Mesodermal cell (in vitro differentiated cells): Measurements from ENCODE around the gene PRAMEF2.
"Not testable (repeated sequence)": the region's sequence is repeated elsewhere in the genome, so short reads cannot be mapped to it uniquely, and the experiment has no call there.

Experiments used
- H3K27ac ChIP-seq: 2 replicates; pipeline ENCODE4 v1.7.0; 2013; ENCODE audit warnings: mild to moderate bottlenecking, low read depth, low read length, moderate library complexity; ENCODE audit not compliant: severe bottlenecking
- H3K36me3 ChIP-seq: 2 replicates; pipeline ENCODE4 v1.7.1; 2013; ENCODE audit warnings: mild to moderate bottlenecking, low read length, moderate library complexity; ENCODE audit not compliant: control insufficient read depth, insufficient read depth
- H3K4me1 ChIP-seq: one replicate; pipeline ENCODE4 v1.7.1; 2013; ENCODE audit warnings: mild to moderate bottlenecking, low read length; ENCODE audit not compliant: insufficient read depth, control insufficient read depth, poor library complexity, severe bottlenecking
- H3K4me3 ChIP-seq: 2 replicates; pipeline ENCODE4 v1.7.0; 2013; ENCODE audit warnings: low read length, control low read depth, mild to moderate bottlenecking; ENCODE audit not compliant: insufficient read depth, poor library complexity, severe bottlenecking; ENCODE audit errors: extremely low read depth
- H3K9me3 ChIP-seq: 2 replicates; pipeline ENCODE4 v1.7.1; 2013; ENCODE audit warnings: mild to moderate bottlenecking, low read length, moderate library complexity; ENCODE audit not compliant: control insufficient read depth
- WGBS, 2 experiments: methylation state at CpG; one replicate each; pipeline ENCODE4 v1.1.5; 2013; ENCODE audit warnings: missing lambda C conversion rate in 2 of 2; ENCODE audit not compliant: insufficient coverage in 2 of 2; 5-methylcytosine and 5-hydroxymethylcytosine counted together

The PRAMEF2 gene

DNA sequence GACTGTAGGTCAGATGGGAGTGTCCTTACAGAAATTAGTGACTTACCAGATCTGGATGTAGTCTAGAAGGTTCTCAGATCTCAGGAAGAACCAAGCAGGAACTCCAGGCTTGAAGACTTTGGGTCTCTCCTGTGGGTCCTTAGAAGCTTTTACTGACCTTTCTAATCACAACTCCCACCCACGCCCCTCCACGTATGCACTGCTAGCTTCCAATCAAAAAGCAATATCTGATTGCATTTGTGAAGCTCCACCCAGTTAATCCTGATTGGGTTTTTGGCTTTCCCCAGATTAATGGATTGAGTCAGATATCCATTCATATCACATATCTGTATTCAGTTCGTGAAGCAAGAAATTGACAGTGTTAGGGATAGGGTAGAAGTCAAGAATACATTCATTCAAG lies 29.2 kb downstream of the PRAMEF2 start, which contains the start of gene PRAMEF4:
Gene PRAMEF4, minus strand, starts transcription at position 101 of the 400 bp plus-strand sequence. CDS start 2,807 bp downstream, outside the sequence.
- not testable (repeated sequence) for H3K4me1 ChIP-seq, H3K9me3 ChIP-seq, H3K27ac ChIP-seq, H3K36me3 ChIP-seq, H3K4me3 ChIP-seq
- WGBS, 2 experiments = 92% methylated on average over 2 of the region's 3 CpGs; no CpG with 5 or more reads in 1 of the 2 experiments

DNA sequence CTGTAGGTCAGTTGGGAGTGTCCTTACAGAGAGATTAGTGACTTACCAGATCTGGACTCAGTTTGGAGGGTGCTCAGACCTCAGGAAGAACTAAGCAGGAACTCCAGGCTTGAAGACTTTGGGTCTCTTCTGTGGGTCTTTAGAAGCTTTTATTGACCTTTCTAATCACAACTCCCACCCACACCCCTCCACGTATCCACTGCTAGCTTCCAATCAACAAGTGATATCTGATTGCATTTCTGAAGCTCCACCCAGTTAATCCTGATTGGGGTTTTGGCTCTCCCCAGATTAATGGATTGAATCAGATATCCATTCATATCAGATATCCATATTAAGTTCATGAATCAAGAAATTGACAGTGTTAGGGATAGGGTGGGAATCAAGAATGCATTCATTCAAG lies 41.3 kb downstream of the PRAMEF2 start, which contains the start of gene PRAMEF10:
Gene PRAMEF10, minus strand, starts transcription at position 101 of the 400 bp plus-strand sequence. CDS start 2,423 bp downstream, outside the sequence.
- not testable (repeated sequence) for H3K36me3 ChIP-seq, H3K27ac ChIP-seq, H3K4me1 ChIP-seq, H3K4me3 ChIP-seq, H3K9me3 ChIP-seq
- WGBS, 2 experiments = no CpG with 5 or more reads among the region's 1 CpG

DNA sequence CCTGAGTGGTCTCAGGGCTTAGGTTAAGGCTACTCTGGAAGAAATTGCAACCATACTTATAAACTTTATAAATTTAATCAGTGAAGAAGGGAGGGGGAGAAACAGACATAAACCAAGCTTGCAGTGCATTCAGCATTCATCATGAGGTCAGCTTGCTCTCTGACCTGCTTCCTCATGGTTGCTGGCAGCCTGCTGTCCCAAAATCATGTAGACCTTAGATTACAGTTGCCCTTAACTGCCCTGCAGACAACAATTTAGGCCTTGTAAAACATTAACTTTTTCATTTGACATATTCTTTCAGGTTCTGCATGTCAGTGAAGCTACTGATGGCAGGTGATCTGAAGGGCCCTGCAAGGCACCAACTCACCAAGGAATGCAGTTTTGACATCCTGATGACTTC lies 42.3 kb downstream of the PRAMEF2 start:
- H3K4me3 ChIP-seq, H3K9me3 ChIP-seq, H3K36me3 ChIP-seq, H3K4me1 ChIP-seq, H3K27ac ChIP-seq: not testable (repeated sequence)

DNA sequence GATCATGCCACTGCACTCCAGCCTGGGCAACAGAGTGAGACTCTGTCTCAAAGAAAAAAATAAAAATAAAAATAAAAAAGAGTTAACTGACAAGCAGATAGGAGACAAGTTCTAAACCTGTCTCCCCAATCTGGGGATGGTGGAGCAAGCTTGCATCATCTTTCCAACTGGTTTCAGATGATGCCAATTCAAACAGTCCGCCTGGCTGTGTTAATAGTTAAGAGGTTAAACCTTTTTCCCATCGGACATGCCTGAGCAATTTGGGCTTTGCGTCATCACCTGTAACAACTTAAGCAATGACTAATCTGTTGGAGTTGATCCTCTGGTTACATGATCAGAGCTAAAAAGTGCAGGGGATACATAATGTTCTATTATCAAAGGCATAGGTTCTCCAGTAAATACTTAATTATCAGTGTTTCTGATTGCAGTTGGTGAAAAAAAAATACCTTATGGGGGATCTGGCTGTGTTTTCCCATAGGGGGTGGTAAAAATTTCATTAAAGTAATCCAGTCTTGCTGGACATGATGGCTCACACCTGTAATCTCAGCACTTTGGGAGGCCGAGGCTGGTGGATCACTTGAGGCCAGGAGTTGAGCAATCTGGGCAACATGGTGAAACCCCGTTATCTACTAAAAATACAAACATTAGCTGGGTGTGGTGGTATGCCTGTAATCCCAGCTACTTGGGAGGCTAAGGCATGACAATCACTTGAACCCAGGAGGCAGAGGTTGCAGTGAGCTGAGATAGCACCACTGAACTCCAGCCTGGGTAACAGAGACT lies 47.1 kb downstream of the PRAMEF2 start:
- H3K4me1 ChIP-seq, H3K36me3 ChIP-seq, H3K4me3 ChIP-seq, H3K27ac ChIP-seq, H3K9me3 ChIP-seq: not testable (repeated sequence)
- WGBS, 2 experiments = no CpG with 5 or more reads among the region's 5 CpGs
